Measurements from ENCODE around the gene SEL1L. TPM values are rescaled to one million over a fixed set of nuclear protein-coding genes. Genes with fewer than 3 reads are reported as not detected.
"Not testable (repeated sequence)": the region's sequence is repeated elsewhere in the genome, so short reads cannot be mapped to it uniquely, and the experiment has no call there.

SEL1L gene
- 72.8 TPM for total RNA-seq

DNA sequence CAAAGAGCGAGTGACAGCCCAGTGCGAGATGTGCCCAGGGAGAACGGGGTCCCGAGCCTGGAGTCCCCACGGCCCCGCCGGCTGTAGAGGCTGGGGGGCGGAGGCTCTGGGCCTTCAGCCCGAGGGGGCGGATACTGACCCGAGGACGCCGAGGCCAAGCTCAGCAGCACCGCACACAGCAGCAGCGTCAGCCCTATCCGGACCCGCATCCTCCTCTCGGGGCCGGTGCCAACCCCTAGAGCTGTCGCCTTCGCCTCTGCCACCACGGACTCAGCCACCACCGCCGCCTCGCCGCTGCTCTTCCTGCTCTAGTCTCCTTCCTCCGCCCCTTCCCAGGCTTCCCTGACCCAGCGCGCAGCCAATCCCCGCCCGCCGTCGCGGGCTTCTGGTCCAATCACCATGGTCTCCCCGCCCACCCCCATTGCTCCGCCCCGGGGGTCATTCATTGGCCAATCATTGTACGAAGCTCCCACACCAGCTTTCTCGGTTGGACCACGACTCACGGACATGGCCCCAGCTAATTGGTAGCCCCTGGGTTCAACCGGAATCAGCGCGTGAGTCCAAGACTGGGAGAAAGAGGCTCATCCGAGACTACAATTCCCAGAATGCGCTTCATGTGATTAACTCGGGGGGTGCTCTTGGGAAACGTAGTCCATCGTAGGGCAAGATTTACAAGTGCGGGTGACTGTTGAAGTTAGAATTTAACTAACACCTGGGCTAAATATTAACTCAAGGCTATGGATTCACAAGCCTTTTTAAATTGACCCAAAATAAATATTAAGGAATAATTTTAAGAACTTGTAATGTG lies at the start of gene SEL1L:
Gene SEL1L, minus strand, starts transcription at position 318 of the 808 bp plus-strand sequence. Its CDS starts 109 bp downstream, at position 209.
- peak; percentile 99 for DNase-seq

- no peak for DNase-seq
Observed at GRCh38 chr14:81582420-81582819, 48.8 kb upstream of the SEL1L start.

- DNase-seq = no peak
Observed at GRCh38 chr14:81579115-81579514, 45.5 kb upstream of the SEL1L start.

DNA sequence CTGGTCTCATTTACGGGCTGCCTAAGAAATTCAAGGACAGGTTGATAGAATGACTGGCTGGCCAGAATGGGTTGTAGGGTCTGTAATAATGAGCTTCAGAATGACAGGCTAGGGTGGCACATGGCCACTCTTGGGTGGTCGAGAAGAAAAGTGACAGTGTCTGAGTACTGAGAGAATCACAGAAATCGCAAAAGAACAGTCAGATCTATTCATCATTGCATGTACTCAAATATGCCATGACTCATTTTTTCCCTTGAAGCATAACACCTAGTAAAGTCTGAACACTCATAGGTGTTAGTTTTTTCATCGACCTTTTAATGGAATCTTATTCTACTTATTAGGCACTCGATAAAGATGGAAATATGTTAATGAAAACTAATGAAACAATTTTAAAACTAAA lies 37.8 kb upstream of the SEL1L start:
- DNase-seq = no peak

GRCh38 chr14:81567302-81567701 lies 33.6 kb upstream of the SEL1L start:
- no peak for DNase-seq

GRCh38 chr14:81565441-81566290 lies 32.0 kb upstream of the SEL1L start:
- DNase-seq = peak; percentile 2

- DNase-seq = no peak
Observed at GRCh38 chr14:81562818-81563217, 29.2 kb upstream of the SEL1L start.

DNA sequence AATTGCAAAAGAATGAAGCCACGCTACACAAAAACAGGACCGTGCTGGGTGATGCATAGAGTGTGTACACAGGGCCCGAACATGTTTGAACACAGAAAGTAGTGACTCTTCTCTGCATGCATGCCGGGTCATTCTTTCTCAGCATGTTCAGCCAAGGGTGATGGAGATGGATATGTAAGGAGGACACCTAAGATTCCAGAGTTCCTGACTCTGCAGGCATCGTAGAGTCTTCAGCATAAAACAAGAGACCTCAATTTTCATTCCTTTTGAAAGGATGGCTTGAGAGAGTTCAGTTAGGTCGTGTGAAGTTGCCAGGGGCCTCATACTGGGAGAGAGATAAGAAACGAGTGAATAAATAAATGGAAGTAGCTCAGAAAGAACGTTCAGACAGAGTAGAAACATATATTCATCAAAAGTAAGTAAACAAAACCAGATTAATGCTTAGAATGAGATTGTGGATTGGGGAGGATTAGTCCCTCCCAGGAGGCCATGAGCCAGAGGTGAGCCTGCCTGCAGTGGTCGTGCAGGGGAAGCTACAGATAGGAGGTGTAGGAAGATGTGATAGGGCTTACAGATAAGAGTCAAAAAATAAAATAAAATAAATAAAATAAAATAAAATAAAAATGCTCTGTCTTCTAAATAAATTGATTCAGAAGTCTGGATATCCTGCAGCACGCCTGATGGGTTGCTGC lies 27.6 kb upstream of the SEL1L start:
- DNase-seq = no peak

DNA sequence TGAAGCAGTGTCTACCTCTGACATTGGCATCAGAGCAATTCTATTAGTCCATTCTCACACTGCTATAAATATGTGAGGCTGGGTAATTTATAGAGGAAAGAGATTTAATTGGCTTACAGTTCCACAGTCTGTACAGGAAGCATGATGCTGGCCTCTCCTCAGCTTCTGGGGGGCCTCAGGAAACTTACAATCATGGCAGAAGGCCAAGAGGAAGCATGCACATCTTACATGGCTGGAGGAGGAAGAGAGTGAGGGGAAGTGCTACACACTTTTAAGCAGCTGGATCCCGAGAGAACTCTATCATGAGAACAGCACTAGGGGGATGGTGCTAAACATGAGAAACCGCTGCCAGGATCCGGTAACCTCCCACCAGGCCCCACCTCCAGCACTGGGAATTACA lies 25.7 kb upstream of the SEL1L start:
- no peak for DNase-seq

- DNase-seq = no peak
Observed at GRCh38 chr14:81557146-81557545, 23.5 kb upstream of the SEL1L start.

- no peak for DNase-seq
Observed at GRCh38 chr14:81555684-81556083, 22.0 kb upstream of the SEL1L start.

GRCh38 chr14:81555051-81555450 lies 21.4 kb upstream of the SEL1L start:
- DNase-seq = no peak

GRCh38 chr14:81551471-81551870 lies 17.8 kb upstream of the SEL1L start:
- no peak for DNase-seq

DNA sequence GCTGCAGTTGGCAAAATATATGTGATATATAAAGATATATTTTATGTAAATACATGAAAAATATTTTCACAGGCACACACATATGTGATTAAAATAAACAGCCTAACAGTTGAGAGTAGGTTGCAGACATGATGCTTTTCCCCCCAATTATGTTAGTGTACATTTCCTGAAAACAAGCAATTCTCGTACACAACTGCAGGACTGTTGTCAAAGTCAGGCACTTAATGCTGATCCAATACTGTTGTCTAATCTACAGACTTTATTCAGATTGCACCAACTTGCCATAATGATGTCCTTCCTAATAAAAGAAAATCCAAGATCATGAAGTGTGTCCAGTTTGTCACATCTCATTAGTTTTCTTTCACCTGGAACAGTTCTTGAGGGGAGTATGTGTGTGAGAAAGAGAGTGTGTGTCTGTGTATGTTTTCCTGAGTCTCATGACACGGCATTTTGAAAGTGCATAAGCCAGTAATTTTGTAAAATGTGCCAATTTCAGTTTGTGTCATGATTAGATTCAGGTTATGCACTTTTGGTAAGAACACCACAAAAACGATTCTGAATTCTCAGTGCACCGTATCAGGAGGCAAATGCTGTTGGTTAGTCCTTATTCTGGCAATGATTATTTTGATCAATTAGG lies 16.5 kb upstream of the SEL1L start:
- no peak for DNase-seq

DNA sequence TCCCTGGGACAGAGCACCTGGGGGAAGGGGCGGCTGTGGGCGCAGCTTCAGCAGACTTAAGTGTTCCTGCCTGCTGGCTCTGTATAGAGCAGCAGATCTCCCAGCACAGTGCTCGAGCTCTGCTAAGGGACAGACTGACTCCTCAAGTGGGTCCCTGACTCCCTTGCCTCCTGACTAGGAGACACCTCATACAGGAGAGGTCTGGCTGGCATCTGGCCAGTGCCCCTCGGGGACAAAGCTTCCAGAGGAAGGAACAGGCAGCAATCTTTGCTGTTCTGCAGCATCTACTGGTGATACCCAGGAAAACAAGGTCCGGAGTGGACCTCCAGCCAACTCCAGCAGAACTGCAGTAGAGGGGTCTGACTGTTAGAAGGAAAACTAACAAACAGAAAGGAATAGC lies 7.6 kb upstream of the SEL1L start:
- not testable (repeated sequence) for DNase-seq

GRCh38 chr14:81537193-81537592 lies 3.5 kb upstream of the SEL1L start:
- DNase-seq = no peak

DNA sequence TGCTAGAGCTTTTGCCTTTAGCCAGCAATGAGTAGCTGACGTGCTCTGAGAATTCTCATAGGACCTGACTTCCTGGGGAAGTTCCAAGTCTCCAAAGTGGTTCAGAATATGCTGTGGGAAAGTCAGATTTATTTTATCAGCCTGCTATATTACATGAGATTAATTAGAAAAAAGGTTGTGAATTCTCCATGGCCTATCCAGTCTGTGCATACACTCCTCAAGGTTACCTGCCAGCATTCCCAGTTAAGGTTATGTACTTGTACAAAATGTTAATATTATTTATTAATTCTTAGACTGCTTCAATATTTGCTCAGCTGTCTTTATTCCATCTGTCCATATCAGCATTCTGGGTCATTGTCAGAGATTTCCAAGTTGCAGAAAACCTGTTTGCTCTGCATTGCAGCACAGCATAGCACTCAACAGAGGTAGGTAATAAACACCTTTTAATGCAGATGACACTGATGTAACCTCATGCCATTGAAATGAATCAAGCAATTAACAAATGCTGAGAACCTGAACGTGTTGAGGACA lies 2.7 kb upstream of the SEL1L start:
- no peak for DNase-seq

DNA sequence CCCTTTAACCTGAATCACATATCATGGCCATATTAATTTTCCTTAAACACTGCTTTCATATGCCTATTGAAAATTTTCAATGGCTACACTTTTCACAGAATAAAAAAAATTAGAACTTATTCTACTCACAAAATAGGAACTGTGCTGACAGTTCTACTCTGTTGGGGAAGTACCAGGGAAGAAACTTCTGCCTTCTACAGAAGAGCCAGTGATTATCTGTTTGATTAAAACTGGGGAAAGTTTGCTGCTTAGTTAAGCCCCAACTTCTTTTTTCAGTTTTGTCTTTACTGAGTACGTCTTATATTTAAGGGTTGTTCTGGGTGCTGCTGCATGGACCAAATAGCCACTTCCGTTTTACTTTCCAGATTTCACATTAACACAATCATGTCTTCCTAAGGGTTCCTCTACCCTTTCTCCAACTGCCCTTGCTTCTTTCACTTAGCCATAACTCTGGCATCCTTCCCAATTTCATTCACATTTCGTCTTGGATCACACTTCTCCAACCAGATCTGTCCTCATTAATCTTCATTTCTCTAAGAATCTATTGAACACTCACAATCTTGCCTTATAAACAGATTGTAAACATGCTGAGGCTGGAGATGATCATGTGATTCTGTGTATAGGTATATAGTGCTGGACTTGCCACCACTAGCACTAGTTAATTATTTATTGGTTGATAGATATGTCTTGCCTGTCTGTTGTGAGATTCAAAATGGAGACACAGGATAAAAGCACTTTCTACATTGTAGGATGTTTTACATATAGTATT lies 1.9 kb upstream of the SEL1L start:
- DNase-seq = no peak

- no peak for DNase-seq
Observed at GRCh38 chr14:81534510-81535074, 939 bp upstream of the SEL1L start.

- no peak for DNase-seq
Observed at GRCh38 chr14:81533212-81533535, 479 bp downstream of the SEL1L start.

DNA sequence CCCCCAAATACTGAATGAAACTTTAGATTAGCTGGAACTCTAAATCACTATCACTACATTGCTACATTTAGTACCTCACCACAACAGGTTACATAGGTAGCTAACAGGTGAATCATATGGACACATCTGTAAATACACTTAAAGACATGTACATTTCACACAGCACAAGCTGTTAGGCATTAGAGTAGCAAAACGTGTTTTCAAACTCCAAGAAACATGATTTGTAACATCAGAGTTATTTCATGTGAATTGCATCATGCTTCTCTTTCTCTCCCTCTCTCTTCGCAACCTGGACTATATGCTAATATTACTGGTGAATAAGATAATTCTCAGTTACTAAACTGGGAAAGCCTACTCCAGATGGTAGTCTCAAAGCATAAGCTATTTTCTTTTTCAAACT lies 4.3 kb downstream of the SEL1L start:
- no peak for DNase-seq

All from occipital lobe (tissue), 2 donors.